HepG2 (cell line): ENCODE measurements around the gene SDK2. TPM values are rescaled to one million over a fixed set of nuclear protein-coding genes. Genes with fewer than 3 reads are reported as not detected.

Source experiments
- KMT2A ChIP-seq: sonication (generic); formaldehyde crosslinking; IDR thresholded peaks from 2 replicates; pipeline ENCODE4 v1.4.0; 2020; ENCODE audit warnings: missing genetic modification reagents
- NFYB ChIP-seq: sonication (generic); formaldehyde crosslinking; IDR thresholded peaks from 2 replicates; pipeline ENCODE4 v1.4.0; 2020; ENCODE audit warnings: missing genetic modification reagents
- RFXANK ChIP-seq: IDR thresholded peaks from 2 replicates; pipeline ENCODE4 v1.6.1; 2016
- ZBTB40 ChIP-seq, 2 experiments: fragments of 450-650 bp in 1 of 2; sonication (generic) in 1 of 2; formaldehyde crosslinking in 1 of 2; IDR thresholded peaks; 2 replicates each; pipeline versions ENCODE4 v1.6.1 to v1.8.0; 2016 to 2022; ENCODE audit warnings: antibody characterized with exemption in 1 of 2, mild to moderate bottlenecking in 1 of 2, missing genetic modification reagents in 1 of 2
- ZNF136 ChIP-seq: sonication (generic); formaldehyde crosslinking; IDR thresholded peaks from 2 replicates; pipeline ENCODE4 v1.8.1; 2022; ENCODE audit warnings: low read depth, mild to moderate bottlenecking, moderate library complexity, missing genetic modification reagents
- ZNF652 ChIP-seq: IDR thresholded peaks from 2 replicates; pipeline ENCODE4 v1.6.1; 2016; ENCODE audit warnings: low read depth, borderline replicate concordance
- polyA plus RNA-seq, 8 experiments: library from polyadenylated mRNA; depleted of rRNA in 3 of 8; stranded (reverse) in 7 of 8; unstranded in 1 of 8; fragments of >200 nt; fragmentation: Illumina TruSeq in 4 of 8; extraction: Trizol in 4 of 8; gene quantifications; 2 replicates each; pipeline versions ENCODE4 v1.2.1 to v1.2.3, GENCODE V29; 2011 to 2016; ENCODE audit warnings: low read depth in 4 of 8, missing spikeins in 1 of 8, mixed read lengths in 1 of 8; ENCODE audit not compliant: insufficient read depth in 1 of 8
- total RNA-seq, 5 experiments: library from RNA; depleted of rRNA; stranded (reverse); fragments of >200 nt; fragmentation: Illumina TruSeq; extraction: Trizol; gene quantifications; 2 replicates each; pipeline ENCODE4 v1.2.3, GENCODE V29; 2016; ENCODE audit warnings: low read depth in 1 of 5
- TF ChIP-seq, protein P1 (sequence below): sonication (generic); formaldehyde crosslinking; IDR thresholded peaks from 2 replicates; pipeline ENCODE4 v1.5.1; 2020; ENCODE audit warnings: missing genetic modification reagents, mild to moderate bottlenecking, borderline replicate concordance
- TF ChIP-seq, protein P2 (sequence below): sonication (generic); formaldehyde crosslinking; IDR thresholded peaks from 2 replicates; pipeline ENCODE4 v1.9.0; 2021; ENCODE audit warnings: missing genetic modification reagents, mild to moderate bottlenecking, borderline replicate concordance

The SDK2 gene
- total and polyA plus RNA-seq, 2 of the 13 experiments (the other 11 are each of a cell fraction or from before 2014, with no cell fraction given) = not detected

DNA sequence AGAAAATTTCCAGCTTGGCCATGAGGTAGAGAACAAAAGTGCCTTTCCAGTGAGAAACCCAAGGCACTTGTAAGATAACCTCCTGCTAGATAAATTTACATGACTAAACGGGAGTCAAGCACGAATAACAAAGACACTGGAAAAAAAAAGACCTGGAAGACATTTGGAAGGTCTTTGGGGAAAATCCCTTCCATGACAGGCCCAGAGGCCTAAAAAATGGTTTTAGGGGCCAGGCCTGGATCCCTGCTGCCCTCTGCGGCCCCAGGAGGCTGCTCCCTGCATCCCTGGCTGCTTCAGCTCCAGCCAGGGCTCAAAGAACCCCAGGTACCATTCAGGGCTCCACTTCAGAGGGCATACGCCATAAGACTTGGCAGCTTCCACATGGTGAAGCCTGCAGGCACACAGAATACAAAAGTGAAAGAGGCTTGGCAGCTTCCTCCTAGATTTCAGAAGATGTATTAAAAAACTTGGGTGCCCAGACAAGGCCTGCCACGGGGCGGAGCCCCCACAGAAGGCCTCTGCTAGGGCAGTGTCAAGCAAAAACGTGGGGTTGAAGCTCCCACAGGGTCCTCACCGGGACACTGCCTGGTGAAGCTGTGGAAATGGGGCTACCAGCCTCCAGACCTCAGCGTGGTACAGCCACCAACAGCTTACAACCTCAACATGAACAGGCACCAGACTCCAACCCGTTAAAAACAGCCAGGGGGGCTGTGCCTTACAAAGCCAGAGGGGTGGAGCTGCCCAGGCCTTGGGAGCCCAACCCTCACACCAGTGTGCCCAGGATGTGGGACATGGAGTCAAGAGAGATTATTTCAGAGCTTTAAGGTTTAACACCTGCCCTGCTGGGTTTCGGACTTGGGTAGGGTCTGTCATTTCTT, 77.1 kb downstream of the SDK2 start (continued):
- TF ChIP-seq ZBTB40 (IDR thresholded peaks at IDR 0.05) (no peak), ZBTB40 (CRISPR knock-in tag; IDR thresholded peaks at IDR 0.05) (no peak), RFXANK (CRISPR knock-in tag) (no peak), ZNF652 (CRISPR knock-in tag) (no peak), NFYB (CRISPR knock-in tag) (no peak), ZNF136 (CRISPR knock-in tag) (no peak), KMT2A (CRISPR knock-in tag) (no peak)
- TF ChIP-seq, protein P1, sequence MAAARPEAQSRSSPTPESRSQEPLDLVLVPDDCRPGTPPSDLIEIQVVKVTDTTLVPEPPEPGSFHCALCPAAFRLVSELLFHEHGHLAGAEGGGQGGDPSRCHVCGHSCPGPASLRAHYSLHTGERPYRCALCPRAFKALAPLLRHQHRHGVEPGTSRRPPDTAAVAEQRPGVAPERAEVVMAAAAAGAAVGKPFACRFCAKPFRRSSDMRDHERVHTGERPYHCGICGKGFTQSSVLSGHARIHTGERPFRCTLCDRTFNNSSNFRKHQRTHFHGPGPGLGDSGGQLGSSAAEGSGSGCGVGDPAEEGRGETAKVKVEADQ (CRISPR knock-in tag) = no peak
- TF ChIP-seq, protein P2, sequence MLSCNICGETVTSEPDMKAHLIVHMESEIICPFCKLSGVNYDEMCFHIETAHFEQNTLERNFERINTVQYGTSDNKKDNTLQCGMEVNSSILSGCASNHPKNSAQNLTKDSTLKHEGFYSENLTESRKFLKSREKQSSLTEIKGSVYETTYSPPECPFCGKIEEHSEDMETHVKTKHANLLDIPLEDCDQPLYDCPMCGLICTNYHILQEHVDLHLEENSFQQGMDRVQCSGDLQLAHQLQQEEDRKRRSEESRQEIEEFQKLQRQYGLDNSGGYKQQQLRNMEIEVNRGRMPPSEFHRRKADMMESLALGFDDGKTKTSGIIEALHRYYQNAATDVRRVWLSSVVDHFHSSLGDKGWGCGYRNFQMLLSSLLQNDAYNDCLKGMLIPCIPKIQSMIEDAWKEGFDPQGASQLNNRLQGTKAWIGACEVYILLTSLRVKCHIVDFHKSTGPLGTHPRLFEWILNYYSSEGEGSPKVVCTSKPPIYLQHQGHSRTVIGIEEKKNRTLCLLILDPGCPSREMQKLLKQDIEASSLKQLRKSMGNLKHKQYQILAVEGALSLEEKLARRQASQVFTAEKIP (CRISPR knock-in tag) = no peak
